Activated naive CD4-positive, alpha-beta T cell treated with anti-CD3 and anti-CD28 coated beads, Interleukin-2, amount 50 U/mL, for 72 hours (primary cell): ENCODE results near the gene LAPTM5. TPM values are rescaled to one million over a fixed set of nuclear protein-coding genes. Genes with fewer than 3 reads are reported as not detected.

Source experiments
- ATAC-seq, 2 donors: fragments of 150-1000 bp; cut with Tn5 transposase; 2 replicates each; pipeline ENCODE4 v1.10.0; 2021; ENCODE audit warnings: mild to moderate bottlenecking in 2 of 2, moderate library complexity in 2 of 2
- DNase-seq, 2 donors: peaks; one replicate each; pipeline ENCODE4 v3.0.0; 2021 to 2022; ENCODE audit warnings: low spot score in 2 of 2
- H3K27ac Mint-ChIP-seq, 2 donors: one replicate each; pipeline ENCODE4 v1.8.0; 2022; ENCODE audit warnings: mild to moderate bottlenecking in 2 of 2, mixed read lengths in 2 of 2
- H3K36me3 Mint-ChIP-seq, 2 donors: one replicate each; pipeline ENCODE4 v1.8.0; 2022; ENCODE audit warnings: mixed read lengths in 2 of 2
- H3K9me3 Mint-ChIP-seq, 2 donors: one replicate each; pipeline ENCODE4 v1.8.0; 2022; ENCODE audit warnings: mixed read lengths in 2 of 2
- total RNA-seq, 2 donors: library from RNA; stranded (reverse); gene quantifications; one replicate each; pipeline ENCODE4 v1.2.3, GENCODE V29; 2022

LAPTM5 gene
- total RNA-seq, 2 donors from 2014 or later, result 248 to 298 TPM

- DNase-seq (no peak), ATAC-seq (peak; percentile 20 to 42)
- Mint-ChIP-seq H3K27ac (peak overlapping the region in 1 of 2 donors; percentile 44), H3K9me3 (no peaks in the 10 kb centered on the region), H3K36me3 (peaks cover 0 to 15% of the 10 kb centered on the region in 2 donors)
These were observed 25.1 kb downstream of the LAPTM5 start for GRCh38 chr1:30732277-30732996.

- DNase-seq, result no peak
- peak; percentile 57 for ATAC-seq
- H3K27ac Mint-ChIP-seq, result peak overlapping the region; percentile 50 to 93
These were observed 25.7 kb downstream of the LAPTM5 start for GRCh38 chr1:30731806-30732276.

GRCh38 chr1:30731109-30731805 lies 26.3 kb downstream of the LAPTM5 start:
- peak overlapping the region; percentile 50 to 74 for H3K27ac Mint-ChIP-seq
- ATAC-seq (peak; percentile 27 to 39), DNase-seq (no peak)
- H3K36me3 Mint-ChIP-seq, result peaks cover 0 to 10% of the 10 kb centered on the region in 2 donors
- H3K9me3 Mint-ChIP-seq, result no peaks in the 10 kb centered on the region

More at GRCh38 chr1:30731806-30732276, 25.7 kb downstream of the LAPTM5 start:
- H3K9me3 Mint-ChIP-seq, result no peaks in the 10 kb centered on the region
- H3K36me3 Mint-ChIP-seq, result peaks cover 0 to 10% of the 10 kb centered on the region in 2 donors

- Mint-ChIP-seq H3K36me3 (peaks cover 0 to 6% of the 10 kb centered on the region in 2 donors), H3K27ac (peak overlapping the region; percentile 50 to 74), H3K9me3 (no peaks in the 10 kb centered on the region)
- ATAC-seq, result peak in 1 of 2 donors; percentile 8
- DNase-seq, result no peak
These were observed 27.0 kb downstream of the LAPTM5 start for GRCh38 chr1:30730346-30731108.

GRCh38 chr1:30729901-30730300 lies 27.7 kb downstream of the LAPTM5 start:
- DNase-seq (no peak), ATAC-seq (no peak)
- no peaks in the 10 kb centered on the region for H3K9me3 Mint-ChIP-seq
- peak overlapping the region in 1 of 2 donors; percentile 74 for H3K27ac Mint-ChIP-seq
- H3K36me3 Mint-ChIP-seq, result no peaks in the 10 kb centered on the region

GRCh38 chr1:30728832-30729638 lies 28.5 kb downstream of the LAPTM5 start:
- no peak for ATAC-seq
- no peak for DNase-seq
- Mint-ChIP-seq H3K27ac (peak overlapping the region in 1 of 2 donors; percentile 58), H3K36me3 (no peaks in the 10 kb centered on the region), H3K9me3 (no peaks in the 10 kb centered on the region)

- ATAC-seq (no peak), DNase-seq (no peak)
- Mint-ChIP-seq H3K36me3 (no peaks in the 10 kb centered on the region), H3K9me3 (no peaks in the 10 kb centered on the region), H3K27ac (peak overlapping the region in 1 of 2 donors; percentile 58)
These were observed 29.2 kb downstream of the LAPTM5 start for GRCh38 chr1:30728340-30728739.

- no peaks in the 10 kb centered on the region for H3K36me3 Mint-ChIP-seq
- H3K27ac Mint-ChIP-seq, result peak overlapping the region; percentile 44 to 58
- ATAC-seq, result no peak
- no peak for DNase-seq
- H3K9me3 Mint-ChIP-seq, result no peaks in the 10 kb centered on the region
These were observed 29.8 kb downstream of the LAPTM5 start for GRCh38 chr1:30727824-30728223.

- H3K9me3 Mint-ChIP-seq, result no peaks in the 10 kb centered on the region
- no peak for DNase-seq
- ATAC-seq, result no peak
- H3K36me3 Mint-ChIP-seq, result no peaks in the 10 kb centered on the region
- peak overlapping the region in 1 of 2 donors; percentile 58 for H3K27ac Mint-ChIP-seq
These were observed 30.5 kb downstream of the LAPTM5 start for GRCh38 chr1:30726773-30727684.

GRCh38 chr1:30726236-30726635 lies 31.3 kb downstream of the LAPTM5 start:
- Mint-ChIP-seq H3K27ac (no peak overlapping the region), H3K36me3 (no peaks in the 10 kb centered on the region), H3K9me3 (no peaks in the 10 kb centered on the region)
- DNase-seq (no peak), ATAC-seq (no peak)

- DNase-seq (no peak), ATAC-seq (no peak)
- H3K36me3 Mint-ChIP-seq, result no peaks in the 10 kb centered on the region
- H3K9me3 Mint-ChIP-seq, result no peaks in the 10 kb centered on the region
- H3K27ac Mint-ChIP-seq, result peak overlapping the region in 1 of 2 donors; percentile 14
These were observed 32.0 kb downstream of the LAPTM5 start for GRCh38 chr1:30725450-30726095.

- Mint-ChIP-seq H3K36me3 (no peaks in the 10 kb centered on the region), H3K27ac (no peak overlapping the region), H3K9me3 (no peaks in the 10 kb centered on the region)
- DNase-seq (no peak), ATAC-seq (no peak)
These were observed 32.7 kb downstream of the LAPTM5 start for GRCh38 chr1:30724655-30725421.

- peak overlapping the region in 1 of 2 donors; percentile 31 for H3K27ac Mint-ChIP-seq
- H3K36me3 Mint-ChIP-seq, result no peaks in the 10 kb centered on the region
- ATAC-seq, result peak in 1 of 2 donors; percentile 10
- H3K9me3 Mint-ChIP-seq, result no peaks in the 10 kb centered on the region
- DNase-seq, result no peak
These were observed 33.4 kb downstream of the LAPTM5 start for GRCh38 chr1:30724175-30724574.

- Mint-ChIP-seq H3K36me3 (no peaks in the 10 kb centered on the region), H3K27ac (peak within 1 kb of the TSS; percentile 31 to 92)
- DNase-seq, result no peak
These were observed 34.2 kb downstream of the LAPTM5 start, which contains the start of gene MATN1 for GRCh38 chr1:30723331-30723755. Gene MATN1, minus strand, starts transcription at chr1:30723585. Its CDS starts 34 bp downstream, at chr1:30723551.

More at GRCh38 chr1:30723331-30723755, 34.2 kb downstream of the LAPTM5 start, which contains the start of gene MATN1:
- no peak for ATAC-seq
- H3K9me3 Mint-ChIP-seq, result no peaks in the 10 kb centered on the region
